GOT3 (cell line): ENCODE data around the gene CCDC141.

ENCODE experiments used
- DNase-seq: peaks from one replicate; lab custom pipeline; 2025; ENCODE audit warnings: mixed read lengths; lab: John Stamatoyannopoulos, UW

The CCDC141 gene

DNA sequence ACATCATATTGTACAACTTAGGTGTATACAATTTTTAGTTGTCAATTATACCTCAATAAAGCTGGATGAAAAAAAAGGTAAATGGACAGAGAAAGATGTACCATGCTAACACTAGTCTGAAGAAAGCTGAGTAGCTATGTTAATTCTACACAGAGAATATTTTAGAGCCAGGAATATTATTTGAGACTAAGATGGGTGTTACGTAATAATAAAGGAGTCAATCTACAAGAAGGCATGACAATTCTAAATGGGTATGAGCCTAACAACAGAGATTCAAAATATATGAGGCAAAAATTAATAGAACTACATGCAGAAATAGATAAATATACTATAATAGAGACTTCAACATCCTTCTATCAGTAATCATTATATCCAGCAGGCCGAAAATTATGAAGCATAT lies 69.1 kb downstream of the CCDC141 start:
- no peak for DNase-seq

DNA sequence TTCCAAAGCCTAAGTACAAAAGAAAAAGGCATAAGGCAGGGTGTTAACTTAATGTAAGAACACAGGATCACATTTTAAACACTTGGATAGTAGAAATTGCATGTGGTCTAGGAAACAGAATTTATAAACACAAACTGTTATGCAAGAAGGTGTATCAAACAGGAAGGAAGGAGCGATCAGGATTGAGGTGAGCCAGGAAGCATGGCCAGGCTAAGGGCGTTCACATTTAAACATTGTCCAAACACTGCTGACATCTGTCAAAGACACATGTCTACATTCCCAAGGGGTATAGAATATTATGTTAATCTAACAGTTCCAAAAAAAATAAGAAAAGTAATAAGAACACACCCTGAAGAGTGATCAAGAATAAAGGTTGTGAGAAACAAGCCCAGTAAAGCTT lies 71.3 kb downstream of the CCDC141 start:
- no peak for DNase-seq

DNA sequence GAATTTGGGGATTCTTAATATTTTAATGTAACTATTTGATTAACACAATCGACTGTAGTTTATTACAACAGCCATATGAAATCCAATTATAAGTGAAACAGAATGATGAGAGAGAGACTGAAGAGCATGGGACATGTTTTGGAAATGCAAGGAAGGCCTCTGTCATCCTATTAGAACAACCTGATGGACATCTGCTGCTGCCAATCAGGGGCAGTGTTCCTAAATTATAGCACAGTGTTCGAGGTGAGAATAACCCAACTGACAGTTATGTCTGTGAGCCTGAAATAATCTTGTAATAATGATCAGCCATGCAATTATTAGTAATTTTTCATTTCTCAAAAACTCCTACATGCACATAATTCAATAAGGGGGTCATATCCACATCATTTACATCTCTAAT lies 73.6 kb downstream of the CCDC141 start:
- no peak for DNase-seq

DNA sequence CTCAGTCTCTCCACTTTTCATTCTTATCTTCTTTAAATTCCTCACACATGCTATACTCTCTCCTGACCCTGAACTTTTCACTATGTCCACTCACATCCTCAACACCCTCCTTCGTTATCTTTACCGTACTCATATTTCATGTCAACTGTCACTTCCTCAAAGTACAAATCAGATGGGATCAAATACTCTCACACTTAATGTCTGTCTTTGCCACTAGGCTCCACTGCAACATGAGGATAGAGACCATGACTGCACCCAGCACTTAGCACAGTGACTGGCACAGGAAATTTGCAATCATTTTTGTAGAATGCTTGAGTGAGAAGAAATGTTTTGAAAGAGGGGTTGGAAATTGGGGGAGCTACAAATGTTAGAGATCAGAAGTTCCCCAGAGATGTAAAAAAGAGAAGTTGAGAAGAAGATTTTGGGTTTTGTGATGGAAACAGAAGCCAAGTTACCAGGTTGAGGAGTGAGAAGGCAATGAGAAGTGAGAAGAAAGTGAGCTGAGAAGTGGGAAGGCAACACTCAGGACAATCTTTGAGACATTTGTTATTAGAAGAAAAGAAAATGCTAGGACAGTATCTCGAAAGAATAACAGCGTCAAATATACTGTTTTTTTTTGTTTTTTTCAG lies 87.0 kb downstream of the CCDC141 start:
- DNase-seq, result no peak

DNA sequence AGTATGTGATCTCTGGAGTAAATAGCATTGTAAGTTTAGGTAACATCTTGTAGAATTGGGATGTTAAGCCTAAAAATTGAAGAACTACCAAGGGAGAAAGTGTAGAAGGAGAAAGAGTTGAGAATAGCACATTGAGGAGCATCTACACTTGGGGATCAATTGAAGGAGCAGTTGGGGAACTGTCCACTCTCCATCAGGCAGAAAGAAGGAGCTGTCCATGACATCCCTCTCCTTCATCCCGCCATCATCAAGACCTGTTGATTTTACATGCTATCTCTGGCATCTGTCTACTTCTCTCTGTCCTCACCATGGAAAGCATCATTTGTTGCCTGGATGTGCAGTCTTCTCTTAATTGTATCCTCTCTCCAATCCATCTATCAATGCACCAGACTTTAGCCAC lies 87.8 kb downstream of the CCDC141 start:
- DNase-seq, result no peak

DNA sequence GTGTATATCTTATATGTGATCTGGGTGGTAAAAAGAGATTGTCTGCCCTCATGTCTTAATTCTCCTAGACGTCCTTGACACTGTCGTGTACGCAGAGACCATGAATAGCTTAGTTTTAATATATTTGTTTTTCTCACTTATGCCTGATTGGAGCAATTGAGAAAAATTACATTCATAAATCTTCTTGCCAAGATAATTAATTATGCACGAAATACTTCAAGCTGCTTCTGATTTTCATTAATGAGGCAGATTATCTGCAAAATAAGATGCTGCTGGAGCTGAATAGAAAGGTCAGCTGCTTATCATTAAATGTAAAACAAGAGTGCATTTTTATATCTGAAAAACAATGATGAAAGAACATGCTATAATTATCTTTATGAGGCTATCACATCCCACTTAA lies 95.9 kb downstream of the CCDC141 start:
- DNase-seq, result no peak

DNA sequence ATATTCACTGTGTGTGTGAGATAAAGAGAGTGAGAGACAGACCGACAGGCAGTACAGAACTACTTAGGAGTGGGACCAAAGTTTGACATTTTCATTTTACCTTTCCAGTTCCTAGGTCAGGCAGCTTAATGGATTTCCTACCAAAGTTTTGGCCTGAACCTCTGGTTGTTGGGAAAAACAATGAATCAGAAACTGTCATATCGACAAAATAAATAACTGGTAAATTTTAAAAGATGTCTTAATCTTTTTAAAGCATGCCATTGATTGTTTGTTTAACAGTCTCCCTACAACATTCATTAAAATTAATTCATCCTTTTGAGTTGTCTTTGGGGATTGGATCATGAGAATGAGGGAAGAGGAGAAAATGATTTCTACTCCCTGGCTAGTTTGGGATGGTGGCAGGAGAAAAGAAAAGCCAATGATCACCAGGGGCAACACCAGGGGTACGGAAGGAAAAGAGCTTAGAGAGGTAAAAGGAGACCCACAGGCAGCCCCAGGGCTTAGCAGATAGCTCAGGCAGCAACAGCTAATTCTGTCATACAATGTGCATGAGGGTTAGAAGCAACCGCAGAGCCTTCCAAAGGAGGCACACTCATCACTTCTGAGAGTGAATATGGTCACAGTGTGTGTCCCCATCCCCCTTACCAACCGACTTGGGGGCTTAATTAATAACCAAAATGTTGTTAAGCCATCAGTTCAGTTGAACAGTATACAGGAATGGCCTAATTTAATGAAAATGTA lies 98.5 kb downstream of the CCDC141 start:
- DNase-seq, result no peak

DNA sequence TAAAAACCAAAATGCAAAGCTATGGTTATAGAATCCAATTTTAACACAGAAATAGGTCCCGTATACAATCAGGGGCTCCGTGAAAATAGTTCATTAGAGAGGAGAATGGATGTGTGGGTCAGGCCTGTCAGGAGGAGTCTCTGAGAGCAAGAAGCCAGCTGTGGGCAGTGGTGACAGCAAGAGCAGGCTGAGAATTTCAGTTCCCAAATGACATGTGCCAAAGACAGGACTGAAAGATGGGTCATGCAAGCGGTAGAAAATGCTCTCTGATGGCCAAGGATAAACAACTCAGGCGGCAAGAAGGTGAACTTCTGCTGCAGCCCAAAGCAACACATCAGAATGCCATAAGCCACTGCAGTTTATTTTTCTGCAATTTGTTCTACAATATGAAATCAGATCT lies 100.4 kb downstream of the CCDC141 start:
- DNase-seq, result no peak

DNA sequence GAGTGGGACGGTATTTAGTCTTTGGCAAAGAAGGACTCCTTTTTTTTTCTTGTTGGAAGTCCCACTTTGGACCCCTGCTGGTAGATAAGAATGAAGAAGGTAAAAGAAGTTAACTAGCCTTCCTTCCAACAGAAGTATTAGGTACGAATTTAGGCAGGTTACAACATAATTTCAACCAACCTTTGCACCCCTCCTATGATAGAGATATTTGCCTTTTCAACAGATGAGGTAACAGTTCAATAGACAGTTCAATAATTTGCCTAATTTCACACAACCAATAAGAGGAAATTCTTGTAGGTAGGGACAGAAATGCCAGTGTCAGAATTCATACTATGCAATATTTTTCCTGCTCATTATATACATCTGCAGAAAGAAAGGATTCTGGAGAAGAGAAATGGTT lies 100.8 kb downstream of the CCDC141 start:
- DNase-seq, result no peak

DNA sequence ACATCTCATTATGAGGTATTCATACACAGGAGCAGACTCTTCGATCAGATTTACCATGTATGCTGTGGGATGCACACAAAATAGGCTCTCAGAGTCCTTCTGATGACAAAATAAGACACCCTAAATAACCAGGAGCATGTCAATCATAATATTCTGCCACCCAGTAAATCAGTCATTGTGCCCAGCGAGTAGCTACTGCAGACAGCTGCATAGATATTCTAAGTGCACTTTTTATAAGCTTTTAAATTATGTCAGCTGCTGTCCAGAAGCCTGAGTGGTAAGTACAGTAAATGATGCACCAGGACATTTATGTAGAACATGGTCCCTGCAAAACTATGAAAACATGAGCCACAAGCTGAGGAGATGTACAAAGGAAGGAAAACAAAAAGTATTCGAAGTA lies 102.9 kb downstream of the CCDC141 start:
- DNase-seq, result no peak

DNA sequence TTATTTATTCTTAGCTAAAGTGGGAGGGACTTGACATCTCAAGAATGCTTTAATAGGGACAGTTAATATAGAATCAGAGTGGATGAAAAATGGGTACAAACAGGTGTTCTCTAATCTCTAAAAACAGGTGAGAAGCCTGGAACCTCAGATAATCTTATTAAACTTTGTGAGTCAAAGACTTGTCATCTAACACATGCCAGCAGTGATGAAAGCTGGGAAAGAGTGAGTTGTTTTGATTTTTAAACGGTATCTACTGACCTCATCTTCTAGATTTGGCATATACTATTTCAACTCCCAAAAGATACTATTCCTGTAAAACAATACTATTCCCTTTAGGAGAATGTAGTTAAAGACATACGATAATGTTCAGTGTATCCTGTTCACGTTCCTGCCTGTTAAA lies 103.4 kb downstream of the CCDC141 start:
- DNase-seq, result no peak

DNA sequence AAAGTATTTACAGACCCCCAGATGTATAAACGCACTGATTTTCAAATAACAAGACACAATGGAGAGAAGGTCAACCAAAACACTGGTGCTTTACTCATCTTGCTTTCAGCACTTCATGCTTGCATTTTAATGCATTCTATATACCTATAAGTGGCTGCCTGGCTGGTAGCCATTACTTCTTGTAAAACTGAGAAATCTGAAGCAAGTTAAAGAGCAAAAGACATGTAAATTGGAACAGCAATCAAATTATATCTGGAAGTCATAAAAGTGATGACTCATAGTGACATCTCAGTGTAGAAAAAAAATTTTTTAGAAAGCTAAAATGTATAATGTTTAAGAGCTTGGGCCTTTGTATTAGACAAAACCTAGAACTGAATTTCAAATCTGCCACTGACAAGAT lies 106.2 kb downstream of the CCDC141 start:
- no peak for DNase-seq

DNA sequence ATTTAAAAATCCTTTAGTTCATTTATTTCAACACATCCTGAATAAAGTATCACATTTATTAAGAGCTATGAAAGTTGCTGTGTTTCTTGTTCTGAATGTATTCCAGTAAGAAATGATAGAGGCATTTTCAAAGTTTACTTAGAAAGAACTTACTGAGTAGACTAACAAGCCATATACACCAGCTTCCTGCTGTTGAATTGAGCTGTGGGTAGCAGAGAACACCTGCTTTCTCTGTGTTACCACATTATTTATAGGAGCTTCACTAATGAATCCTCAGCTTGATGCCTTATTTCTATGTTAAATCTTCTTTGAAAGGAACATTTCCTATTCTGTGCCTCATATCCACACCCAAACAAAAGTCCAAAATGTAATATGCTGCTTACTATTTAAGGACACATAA lies 115.4 kb downstream of the CCDC141 start:
- no peak for DNase-seq

DNA sequence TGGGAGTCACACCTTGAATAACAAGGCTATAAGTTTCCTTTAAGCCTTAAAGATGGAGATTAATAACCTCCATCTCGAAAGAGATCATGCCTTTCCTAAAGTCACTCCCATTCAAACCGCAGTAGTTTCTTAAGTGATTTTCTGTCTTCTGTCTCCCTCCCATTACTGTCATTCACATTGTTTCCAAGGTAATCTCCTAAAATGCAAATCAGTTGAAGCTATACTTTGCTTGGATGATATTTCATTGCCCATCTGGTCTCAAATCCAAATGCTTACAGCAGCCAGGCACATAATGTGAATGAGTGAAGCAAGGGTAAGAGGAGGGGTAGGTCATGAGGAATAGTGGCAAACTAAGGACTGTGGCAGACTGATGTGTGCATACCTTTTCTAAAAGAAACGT lies 116.4 kb downstream of the CCDC141 start:
- DNase-seq, result no peak

DNA sequence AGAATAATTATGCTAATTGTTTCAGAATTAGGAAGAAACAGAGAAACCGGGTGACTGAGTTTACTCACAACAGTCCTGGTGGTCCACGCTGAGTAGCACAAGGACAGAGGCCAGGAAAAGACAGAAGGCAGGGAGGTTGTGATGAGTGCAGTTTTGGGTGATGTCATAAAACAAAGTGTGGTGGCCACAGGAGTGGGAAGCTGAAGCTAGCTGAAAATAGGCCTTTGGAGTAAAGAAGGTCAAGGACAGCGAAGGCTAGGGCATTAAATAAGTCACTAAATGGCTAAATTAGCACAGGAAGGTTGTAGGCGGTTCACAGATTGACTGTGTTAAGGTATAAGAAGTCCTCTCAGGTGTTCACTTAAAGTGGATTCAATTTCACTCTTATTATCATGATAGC lies 121.9 kb downstream of the CCDC141 start:
- DNase-seq, result no peak

DNA sequence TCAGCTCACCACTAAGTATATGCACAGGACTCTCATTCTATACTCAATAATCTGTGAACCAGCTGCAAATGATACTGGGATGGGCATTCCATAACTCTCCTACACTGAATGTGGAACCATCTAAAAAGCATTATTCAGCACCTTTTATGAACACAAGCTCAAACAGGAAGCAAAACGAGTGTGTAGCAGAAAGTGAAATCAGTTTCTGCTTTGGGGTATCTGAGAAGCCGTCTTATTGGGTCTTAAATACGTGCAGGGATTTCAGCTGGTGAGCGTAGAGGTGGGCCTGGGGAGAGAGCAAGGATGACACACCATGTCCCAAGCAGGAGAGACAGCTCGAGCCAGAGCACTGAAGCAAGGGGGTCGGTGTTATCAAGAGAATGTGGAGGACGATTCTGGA lies 122.8 kb downstream of the CCDC141 start:
- no peak for DNase-seq

DNA sequence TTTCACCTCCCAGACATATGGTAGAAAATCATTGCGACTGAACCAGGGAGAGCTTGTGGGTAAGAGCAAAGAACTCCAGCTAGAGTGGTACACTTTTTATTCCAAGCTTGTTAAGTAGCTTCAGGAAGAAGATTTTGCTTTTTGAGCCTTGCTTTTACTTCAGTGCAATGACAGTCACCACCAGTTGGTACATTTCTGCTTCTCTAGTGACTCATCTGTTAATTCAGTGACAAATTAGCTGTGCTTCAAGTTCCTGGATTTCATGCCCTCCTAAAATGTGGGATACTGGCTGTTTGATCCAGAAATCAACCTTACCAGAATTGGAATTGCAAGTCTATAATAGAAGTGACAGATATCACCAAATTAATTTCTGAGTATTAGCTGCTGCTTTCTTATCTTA lies 125.1 kb downstream of the CCDC141 start:
- DNase-seq, result no peak

DNA sequence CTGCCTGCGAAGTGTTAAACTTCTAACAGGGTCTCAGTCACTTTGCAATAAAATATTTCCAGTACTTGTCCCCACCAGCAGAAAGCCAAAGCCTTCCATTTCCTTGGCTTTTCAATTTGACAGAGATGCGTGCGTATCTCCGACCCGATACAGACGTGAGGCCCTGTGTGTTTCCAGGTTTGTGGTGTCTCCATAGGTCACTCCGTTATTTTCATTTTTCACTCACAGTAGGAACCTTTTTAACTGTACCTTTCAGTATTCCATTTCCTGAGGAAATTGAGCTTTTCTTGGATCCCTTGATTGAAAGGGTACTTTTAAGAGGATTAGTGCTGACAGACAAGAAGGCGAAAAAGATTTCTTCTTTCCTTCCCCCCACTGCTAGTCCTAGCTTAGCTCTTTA lies 126.4 kb downstream of the CCDC141 start:
- no peak for DNase-seq

DNA sequence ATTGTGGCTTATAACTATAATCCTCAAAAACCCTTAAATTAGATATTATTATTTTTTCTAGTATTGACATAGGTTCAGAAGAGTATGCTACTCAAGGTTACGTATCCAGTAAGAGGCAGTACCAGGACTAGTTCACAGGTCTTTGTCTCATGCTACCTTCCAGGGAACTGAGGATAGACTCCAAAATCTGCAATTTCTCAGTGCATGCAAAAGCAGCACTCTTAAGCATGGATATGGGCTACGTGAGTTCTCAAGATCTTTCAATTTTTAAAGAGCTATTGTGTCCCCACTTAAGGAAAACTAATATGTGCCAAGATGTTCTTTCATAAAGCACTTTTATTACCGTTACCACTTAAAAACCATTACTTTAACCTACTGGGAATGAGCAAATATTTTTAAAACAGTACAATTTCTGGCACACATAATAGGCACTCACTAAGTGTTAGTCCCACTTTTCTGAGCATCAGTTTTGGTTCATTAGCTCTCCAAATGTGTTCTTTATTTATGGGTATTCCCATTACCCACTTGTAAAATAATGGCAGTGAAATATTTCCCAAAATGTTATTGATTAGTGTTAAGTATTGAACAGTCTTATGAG lies 128.9 kb downstream of the CCDC141 start:
- no peak for DNase-seq

DNA sequence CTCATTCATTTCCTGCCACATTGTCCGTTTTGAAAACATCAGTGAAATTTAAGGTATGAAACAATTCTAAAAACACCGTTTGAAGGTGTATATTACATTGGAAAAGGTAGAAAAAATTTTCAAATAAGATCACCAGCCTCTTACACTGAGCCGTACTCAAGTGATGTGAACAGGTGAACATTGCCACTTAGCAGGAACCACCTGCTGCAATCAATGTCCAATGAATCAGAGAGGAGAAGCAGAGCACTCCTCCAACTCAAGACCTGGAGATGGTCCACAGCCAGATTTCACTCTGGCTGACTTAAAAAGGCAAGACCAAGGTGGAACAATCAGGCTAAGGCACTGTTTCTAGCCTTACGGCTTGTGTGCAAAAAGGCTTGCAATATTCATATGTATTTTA lies 132.4 kb downstream of the CCDC141 start:
- DNase-seq, result no peak

DNA sequence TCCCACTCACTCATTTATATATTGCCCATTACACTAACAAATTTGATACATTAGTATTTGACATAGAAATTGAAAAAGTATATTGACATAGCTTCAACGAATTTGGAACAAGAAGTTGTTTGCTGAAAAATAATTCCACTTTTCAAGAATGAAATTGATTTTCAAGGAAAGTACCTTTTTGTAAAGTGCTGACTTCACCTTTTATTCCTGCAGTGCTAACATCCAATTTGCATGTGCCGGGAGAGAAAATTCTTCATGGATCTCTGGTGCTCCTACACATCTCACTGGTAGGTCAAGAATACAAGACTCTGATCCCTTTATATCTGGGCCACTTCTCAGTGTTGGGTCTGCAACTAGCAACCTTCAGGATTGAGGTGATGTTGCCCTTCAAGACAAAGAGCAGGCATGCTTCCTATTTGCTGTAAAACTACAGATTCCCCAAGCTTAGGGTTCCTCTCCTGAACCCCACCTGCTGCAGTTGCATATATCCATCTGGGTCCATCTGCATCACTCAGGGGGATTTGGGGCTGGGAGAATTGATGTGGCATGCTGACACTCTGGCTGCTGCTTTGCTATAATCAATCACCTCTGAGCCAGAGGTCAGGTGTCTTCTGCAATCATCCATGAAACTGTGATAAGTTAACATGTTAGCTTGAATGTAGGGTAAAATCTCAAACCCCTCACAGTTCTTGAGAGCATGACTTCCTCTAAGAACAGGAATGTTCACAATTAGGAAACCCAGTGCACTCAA lies 134.3 kb downstream of the CCDC141 start:
- no peak for DNase-seq

DNA sequence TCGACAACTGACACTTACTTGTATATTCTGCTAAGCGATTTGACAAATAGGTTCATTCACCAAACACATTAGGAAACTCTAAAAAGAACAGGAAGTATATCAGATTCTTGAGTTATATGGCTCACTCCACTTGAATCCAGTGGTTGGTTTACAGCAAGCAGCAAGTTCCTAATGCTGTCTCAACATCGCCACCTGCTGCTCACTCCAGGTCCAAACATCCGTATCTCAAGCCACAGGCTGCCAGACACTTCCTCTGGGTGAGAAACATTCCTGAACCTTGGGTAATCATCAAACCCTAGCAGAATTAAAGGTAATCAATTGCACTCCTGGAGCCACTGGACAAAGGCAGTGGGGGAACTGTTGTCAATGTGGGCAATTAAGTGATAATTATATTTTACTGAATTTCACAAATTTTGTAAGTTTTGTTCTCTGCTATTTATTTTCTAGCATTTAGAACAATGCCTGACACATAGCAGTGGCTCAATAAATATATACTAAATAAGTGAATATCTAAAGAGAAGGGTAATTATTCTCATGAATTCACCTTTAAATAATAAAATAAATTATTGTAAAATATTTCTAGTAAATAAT lies 135.6 kb downstream of the CCDC141 start:
- DNase-seq, result peak; percentile 16

DNA sequence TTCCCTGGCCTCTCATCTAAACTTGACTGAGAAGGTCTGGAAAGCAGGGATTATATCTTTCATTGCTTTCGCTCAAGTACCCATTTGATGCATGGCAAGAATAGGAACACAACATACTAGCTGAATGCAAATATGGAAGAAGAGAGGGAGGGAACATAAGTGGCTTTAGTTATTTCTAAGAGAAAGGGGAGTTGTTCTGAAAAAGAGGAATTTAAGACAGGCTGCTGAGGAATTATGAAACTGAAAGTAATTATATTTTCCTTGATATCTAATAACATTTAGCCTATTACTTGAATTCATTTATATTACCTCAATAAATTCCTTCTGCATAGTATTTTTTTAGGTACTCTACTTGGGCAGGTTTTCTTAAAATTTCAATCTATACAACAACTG lies 136.9 kb downstream of the CCDC141 start:
- no peak for DNase-seq
